RWPE2 (cell line): ENCODE results near the gene SERPIND1.

Source experiments
- ATAC-seq: fragments of 200-7000 bp; cut with Tn5 transposase; 3 replicates; pipeline ENCODE4 v1.9.1; 2021; ENCODE audit warnings: low read depth
- DNase-seq: peaks from one replicate; pipeline ENCODE4 v3.0.0-alpha.2; 2020; ENCODE audit warnings: low spot score
- H3K27ac ChIP-seq: fragments of 450-650 bp; 2 replicates; pipeline ENCODE4 v1.5.1; 2017; ENCODE audit warnings: mild to moderate bottlenecking; ENCODE audit not compliant: poor library complexity, severe bottlenecking
- H3K27me3 ChIP-seq: fragments of 250-450 bp; sonication (Bioruptor Pico); 2 replicates; pipeline ENCODE4 v1.5.1; 2021; ENCODE audit warnings: mild to moderate bottlenecking, moderate library complexity; ENCODE audit not compliant: insufficient read depth, poor library complexity, severe bottlenecking
- H3K36me3 ChIP-seq: fragments of 250-450 bp; sonication (Bioruptor Pico); 2 replicates; pipeline ENCODE4 v1.5.1; 2020; ENCODE audit warnings: low read depth, mild to moderate bottlenecking, moderate library complexity
- H3K4me1 ChIP-seq: fragments of 250-450 bp; sonication (Bioruptor Pico); 2 replicates; pipeline ENCODE4 v1.5.1; 2021; ENCODE audit warnings: mild to moderate bottlenecking, moderate library complexity; ENCODE audit not compliant: insufficient read depth, poor library complexity, severe bottlenecking
- H3K4me3 ChIP-seq: fragments of 250-450 bp; sonication (Bioruptor Pico); 2 replicates; pipeline ENCODE4 v1.5.1; 2021; ENCODE audit warnings: mild to moderate bottlenecking, moderate library complexity; ENCODE audit not compliant: severe bottlenecking
- H3K9me3 ChIP-seq: fragments of 250-450 bp; sonication (Bioruptor Pico); 2 replicates; pipeline ENCODE4 v1.5.1; 2021; ENCODE audit warnings: mild to moderate bottlenecking, moderate library complexity; ENCODE audit not compliant: severe bottlenecking
- CTCF ChIP-seq: fragments of 450-650 bp; IDR thresholded peaks from one replicate; pipeline ENCODE4 v1.5.1; 2017; ENCODE audit warnings: mild to moderate bottlenecking, moderate library complexity; ENCODE audit not compliant: poor library complexity, severe bottlenecking

The SERPIND1 gene

GRCh38 chr22:20787746-20788626, 14.1 kb downstream of the SERPIND1 start:
- Histone ChIP-seq H3K4me3 (no peak overlapping the region), H3K27me3 (no peaks in the 10 kb centered on the region), H3K4me1 (no peaks in the 10 kb centered on the region), H3K36me3 (peaks cover 12% of the 10 kb centered on the region), H3K9me3 (no peaks in the 10 kb centered on the region), H3K27ac (no peak overlapping the region)
- TF ChIP-seq CTCF, result no peak
- no peak for DNase-seq
- no peak for ATAC-seq

GRCh38 chr22:20788627-20789344, 14.9 kb downstream of the SERPIND1 start:
- DNase-seq (no peak), ATAC-seq (no peak)
- Histone ChIP-seq H3K4me3 (no peak overlapping the region), H3K9me3 (no peaks in the 10 kb centered on the region), H3K27ac (no peak overlapping the region), H3K4me1 (no peaks in the 10 kb centered on the region), H3K27me3 (no peaks in the 10 kb centered on the region), H3K36me3 (peaks cover 12% of the 10 kb centered on the region)
- TF ChIP-seq CTCF, result no peak

GRCh38 chr22:20792221-20792965, 18.5 kb downstream of the SERPIND1 start:
- Histone ChIP-seq H3K9me3 (no peaks in the 10 kb centered on the region), H3K27me3 (no peaks in the 10 kb centered on the region), H3K36me3 (peaks cover 17% of the 10 kb centered on the region), H3K4me1 (no peaks in the 10 kb centered on the region), H3K27ac (no peak overlapping the region), H3K4me3 (no peak overlapping the region)
- ATAC-seq (no peak), DNase-seq (no peak)
- TF ChIP-seq CTCF, result no peak

- H3K4me1 ChIP-seq, result no peaks in the 10 kb centered on the region
- no peaks in the 10 kb centered on the region for H3K9me3 ChIP-seq
- H3K27me3 ChIP-seq, result no peaks in the 10 kb centered on the region
- no peak overlapping the region for H3K4me3 ChIP-seq
- no peak for DNase-seq
- ATAC-seq, result no peak
- H3K36me3 ChIP-seq, result peaks cover 23% of the 10 kb centered on the region
- no peak for TF ChIP-seq CTCF
- H3K27ac ChIP-seq, result no peak overlapping the region
Observed at GRCh38 chr22:20792966-20793728, 19.2 kb downstream of the SERPIND1 start.
